Measurements from ENCODE around the gene CEP57L1. TPM values are rescaled to one million over a fixed set of nuclear protein-coding genes. Genes with fewer than 3 reads are reported as not detected.
"Not testable (repeated sequence)": the region's sequence is repeated elsewhere in the genome, so short reads cannot be mapped to it uniquely, and the experiment has no call there.

The CEP57L1 gene
- polyA plus RNA-seq, 5 donors = 17.7 to 45.3 (median 35.7) TPM

- DNase-seq = no peak
Measured at GRCh38 chr6:109103942-109104341, 8.6 kb downstream of the CEP57L1 start.

GRCh38 chr6:109104512-109104911 lies 9.2 kb downstream of the CEP57L1 start:
- DNase-seq = no peak

- DNase-seq = no peak
Measured at GRCh38 chr6:109105681-109106080, 10.4 kb downstream of the CEP57L1 start.

- not testable (repeated sequence) for DNase-seq
Measured at GRCh38 chr6:109109663-109110062, 14.4 kb downstream of the CEP57L1 start.

- DNase-seq = not testable (repeated sequence)
Measured at GRCh38 chr6:109112663-109113062, 17.4 kb downstream of the CEP57L1 start.

- no peak for DNase-seq
Measured at GRCh38 chr6:109117346-109118035, 22.2 kb downstream of the CEP57L1 start.

GRCh38 chr6:109118337-109118736 lies 23.0 kb downstream of the CEP57L1 start:
- DNase-seq = no peak

- DNase-seq = no peak
Measured at GRCh38 chr6:109118871-109119354, 23.6 kb downstream of the CEP57L1 start.

GRCh38 chr6:109121411-109121810 lies 26.1 kb downstream of the CEP57L1 start:
- DNase-seq = no peak

GRCh38 chr6:109124219-109124618 lies 28.9 kb downstream of the CEP57L1 start:
- no peak for DNase-seq

GRCh38 chr6:109125504-109125903 lies 30.2 kb downstream of the CEP57L1 start:
- DNase-seq = no peak

GRCh38 chr6:109130065-109130464 lies 34.8 kb downstream of the CEP57L1 start:
- DNase-seq = no peak

GRCh38 chr6:109135600-109135999 lies 40.3 kb downstream of the CEP57L1 start:
- DNase-seq = not testable (repeated sequence)

- DNase-seq = not testable (repeated sequence)
Measured at GRCh38 chr6:109136039-109136438, 40.7 kb downstream of the CEP57L1 start.

GRCh38 chr6:109136530-109136929 lies 41.2 kb downstream of the CEP57L1 start:
- DNase-seq = not testable (repeated sequence)

GRCh38 chr6:109139109-109139508 lies 43.8 kb downstream of the CEP57L1 start:
- no peak for DNase-seq

- DNase-seq = not testable (repeated sequence)
Measured at GRCh38 chr6:109142067-109142466, 46.8 kb downstream of the CEP57L1 start.

- DNase-seq = no peak
Measured at GRCh38 chr6:109143191-109143590, 47.9 kb downstream of the CEP57L1 start.

- not testable (repeated sequence) for DNase-seq
Measured at GRCh38 chr6:109148251-109148650, 52.9 kb downstream of the CEP57L1 start.

- DNase-seq = not testable (repeated sequence)
Measured at GRCh38 chr6:109148716-109149115, 53.4 kb downstream of the CEP57L1 start.

- DNase-seq = no peak
Measured at GRCh38 chr6:109153752-109154151, 58.4 kb downstream of the CEP57L1 start.

GRCh38 chr6:109164331-109164730 lies 69.0 kb downstream of the CEP57L1 start:
- no peak for DNase-seq

- DNase-seq = peak; percentile 76 to 81
Measured at GRCh38 chr6:109165392-109165974, 70.2 kb downstream of the CEP57L1 start.
